Liver (tissue), 9 donors: ENCODE measurements around the gene CASQ1. TPM values are rescaled to one million over a fixed set of nuclear protein-coding genes. Genes with fewer than 3 reads are reported as not detected.

Experiments
- DNase-seq: peaks from one replicate; pipeline ENCODE4 v3.0.0-alpha.2; 2017; ENCODE audit warnings: low spot score
- H3K27ac ChIP-seq, 2 donors: one replicate each; pipeline ENCODE4 v1.7.0; 2013; ENCODE audit warnings: inconsistent platforms in 2 of 2, low read length in 2 of 2, control low read depth in 1 of 2, low read depth in 1 of 2, mild to moderate bottlenecking in 1 of 2
- H3K27me3 ChIP-seq, 4 donors: one replicate each; pipeline versions ENCODE4 v1.6.1 to v1.7.0; 2013; ENCODE audit warnings: low read length in 3 of 4, inconsistent platforms in 1 of 4, mild to moderate bottlenecking in 1 of 4, moderate library complexity in 1 of 4; ENCODE audit not compliant: control insufficient read depth in 4 of 4, insufficient read depth in 4 of 4
- H3K36me3 ChIP-seq, 4 donors: one replicate each; pipeline versions ENCODE4 v1.6.1 to v1.7.0; 2013; ENCODE audit warnings: low read length in 3 of 4, mild to moderate bottlenecking in 3 of 4, low read depth in 1 of 4, moderate library complexity in 1 of 4; ENCODE audit not compliant: control insufficient read depth in 4 of 4, insufficient read depth in 3 of 4
- H3K4me1 ChIP-seq, 4 donors: one replicate each; pipeline versions ENCODE4 v1.6.1 to v1.7.0; 2013; ENCODE audit warnings: low read length in 3 of 4, mild to moderate bottlenecking in 3 of 4, moderate library complexity in 1 of 4; ENCODE audit not compliant: control insufficient read depth in 4 of 4, insufficient read depth in 4 of 4
- H3K4me3 ChIP-seq, 3 donors: one replicate each; pipeline versions ENCODE4 v1.6.1 to v1.7.0; 2013; ENCODE audit warnings: low read length in 3 of 3, control low read depth in 1 of 3, low read depth in 1 of 3, mild to moderate bottlenecking in 1 of 3
- H3K9ac ChIP-seq, 2 donors: one replicate each; pipeline ENCODE4 v1.7.0; 2013; ENCODE audit warnings: low read length in 2 of 2, mild to moderate bottlenecking in 2 of 2, moderate library complexity in 2 of 2, control low read depth in 1 of 2, low read depth in 1 of 2
- H3K9me3 ChIP-seq, 4 donors: one replicate each; pipeline versions ENCODE4 v1.6.1 to v1.7.0; 2013; ENCODE audit warnings: low read length in 3 of 4; ENCODE audit not compliant: control insufficient read depth in 4 of 4
- CTCF ChIP-seq: fragments of 150-350 bp; IDR thresholded peaks from 2 replicates; pipeline ENCODE4 v1.5.1; 2017; ENCODE audit warnings: improper control_type of control experiment, low read depth, low read length; ENCODE audit not compliant: missing input control
- FOXA1 ChIP-seq: IDR thresholded peaks from 2 replicates; pipeline ENCODE4 v1.6.1; 2016; ENCODE audit warnings: antibody characterized with exemption
- FOXA2 ChIP-seq: IDR thresholded peaks from 2 replicates; pipeline ENCODE4 v1.6.1; 2016; ENCODE audit warnings: antibody characterized with exemption
- GABPA ChIP-seq, 2 donors: IDR thresholded peaks in 1 of 2; conservative IDR thresholded peaks in 1 of 2; 2 replicates each; pipeline ENCODE4 v1.6.1; 2016; ENCODE audit warnings: antibody characterized with exemption in 2 of 2, mild to moderate bottlenecking in 1 of 2, moderate library complexity in 1 of 2
- HNF4A ChIP-seq, 2 donors: conservative IDR thresholded peaks; 2 replicates each; pipeline ENCODE4 v1.6.1; 2016; ENCODE audit warnings: antibody characterized with exemption in 2 of 2, mild to moderate bottlenecking in 2 of 2
- HNF4G ChIP-seq: IDR thresholded peaks from 2 replicates; pipeline ENCODE4 v1.6.1; 2016; ENCODE audit warnings: antibody characterized with exemption
- JUND ChIP-seq, 2 donors: IDR thresholded peaks; 2 replicates each; pipeline ENCODE4 v1.6.1; 2016; ENCODE audit warnings: antibody characterized with exemption in 2 of 2
- MAX ChIP-seq: IDR thresholded peaks from 2 replicates; pipeline ENCODE4 v1.6.1; 2016; ENCODE audit warnings: antibody characterized with exemption
- NR2F2 ChIP-seq: IDR thresholded peaks from 2 replicates; pipeline ENCODE4 v1.6.1; 2016; ENCODE audit warnings: antibody characterized with exemption
- RAD21 ChIP-seq, 2 donors: IDR thresholded peaks; 2 replicates each; pipeline ENCODE4 v1.6.1; 2016; ENCODE audit warnings: antibody characterized with exemption in 2 of 2, mild to moderate bottlenecking in 2 of 2
- SP1 ChIP-seq: IDR thresholded peaks from 2 replicates; pipeline ENCODE4 v1.6.1; 2018; ENCODE audit warnings: antibody characterized with exemption, mild to moderate bottlenecking
- YY1 ChIP-seq: IDR thresholded peaks from 2 replicates; pipeline ENCODE4 v1.6.1; 2016; ENCODE audit warnings: antibody characterized with exemption, mild to moderate bottlenecking
- ZBTB33 ChIP-seq: IDR thresholded peaks from 2 replicates; pipeline ENCODE4 v1.6.1; 2016; ENCODE audit warnings: antibody characterized with exemption
- WGBS: extraction: QIAGEN DNeasy Blood & Tissue Kit; methylation state at CpG from one replicate; pipeline ENCODE4 v1.1.7; 2013; 5-methylcytosine and 5-hydroxymethylcytosine counted together
- polyA plus RNA-seq, 2 donors: library from polyadenylated mRNA; stranded (reverse) in 1 of 2; unstranded in 1 of 2; fragments of 200-250 nt in 1 of 2; fragments of >200 nt in 1 of 2; fragmentation: Nextera tagmentation in 1 of 2; extraction: Ambion mirVana in 1 of 2; gene quantifications; one replicate each; pipeline versions ENCODE4 v1.2.1 to v1.2.3, GENCODE V29; 2013 to 2015
- total RNA-seq, 2 donors: library from RNA; depleted of rRNA; stranded (reverse); fragments of >200 nt; gene quantifications; one replicate each; pipeline ENCODE4 v1.2.3, GENCODE V29; 2014
- donor health status: healthy.
- donor health status: healthy.
- donor health status: healthy.
- donor health status: healthy.
- donor health status: healthy.

Gene CASQ1
- total and polyA plus RNA-seq, 4 donors = not detected

- Histone ChIP-seq H3K27me3 (no peaks in the 10 kb centered on the region), H3K9me3 (no peaks in the 10 kb centered on the region), H3K27ac (no peak overlapping the region), H3K4me3 (no peak overlapping the region), H3K4me1 (no peaks in the 10 kb centered on the region), H3K9ac (no peak overlapping the region), H3K36me3 (peaks cover 8 to 90% (median 84%) of the 10 kb centered on the region in 4 donors)
- DNase-seq = no peak
- TF ChIP-seq JUND (IDR thresholded peaks at IDR 0.05) (no peak), ZBTB33 (no peak)
- 90% methylated on average over 4 of the region's 4 CpGs for WGBS
Observed at GRCh38 chr1:160227034-160227433, 36.7 kb downstream of the CASQ1 start.

GRCh38 chr1:160227561-160227960 lies 37.2 kb downstream of the CASQ1 start:
- 99% methylated on average over 1 of the region's 1 CpG for WGBS
- TF ChIP-seq FOXA1 (no peak), YY1 (no peak)
- Histone ChIP-seq H3K4me3 (no peak overlapping the region), H3K27ac (no peak overlapping the region), H3K27me3 (no peaks in the 10 kb centered on the region), H3K9me3 (no peaks in the 10 kb centered on the region), H3K4me1 (no peaks in the 10 kb centered on the region), H3K9ac (no peak overlapping the region), H3K36me3 (peaks cover 9 to 86% (median 79%) of the 10 kb centered on the region in 4 donors)
- no peak for DNase-seq

GRCh38 chr1:160228431-160228830 lies 38.1 kb downstream of the CASQ1 start:
- Histone ChIP-seq H3K36me3 (peaks cover 8 to 82% (median 72%) of the 10 kb centered on the region in 4 donors), H3K27me3 (no peaks in the 10 kb centered on the region), H3K27ac (no peak overlapping the region), H3K9ac (no peak overlapping the region), H3K9me3 (no peaks in the 10 kb centered on the region), H3K4me1 (no peaks in the 10 kb centered on the region), H3K4me3 (no peak overlapping the region)
- DNase-seq = no peak
- TF ChIP-seq JUND (IDR thresholded peaks at IDR 0.05) (no peak), ZBTB33 (no peak), SP1 (no peak), FOXA2 (no peak), MAX (no peak), RAD21 (IDR thresholded peaks at IDR 0.05) (no peak), NR2F2 (no peak), YY1 (no peak), HNF4A (conservative IDR thresholded peaks at IDR 0.05) (no peak), HNF4G (no peak)

GRCh38 chr1:160232911-160233310 lies 42.5 kb downstream of the CASQ1 start:
- DNase-seq = no peak
- no peaks in the 10 kb centered on the region for H3K4me1 ChIP-seq
- peaks cover 9 to 65% (median 57%) of the 10 kb centered on the region in 4 donors for H3K36me3 ChIP-seq
- no peaks in the 10 kb centered on the region for H3K9me3 ChIP-seq
- H3K27me3 ChIP-seq = no peaks in the 10 kb centered on the region
- no peak for TF ChIP-seq CTCF
- no peak for TF ChIP-seq GABPA (IDR thresholded peaks at IDR 0.05 in 1 of 2, conservative IDR thresholded peaks at IDR 0.05 in 1 of 2)
- H3K9ac ChIP-seq = no peak overlapping the region
- no peak overlapping the region for H3K4me3 ChIP-seq
- no peak overlapping the region for H3K27ac ChIP-seq
